Prostate gland (tissue), 2 donors: Measurements from ENCODE around the gene ARMC8.

Experiments
- POLR2A ChIP-seq: fragments of 450-650 bp; IDR thresholded peaks from one replicate; pipeline ENCODE4 v1.6.1; 2016; ENCODE audit warnings: antibody characterized with exemption, mild to moderate bottlenecking
- POLR2AphosphoS5 ChIP-seq: sonication (generic); formaldehyde crosslinking; IDR thresholded peaks from one replicate; pipeline ENCODE4 v1.6.1; 2017; ENCODE audit warnings: antibody characterized with exemption
- TF ChIP-seq, protein P1 (sequence below), 4 experiments: fragments of 200-600 bp in 2 of 4; fragments of 450-650 bp in 2 of 4; sonication (generic) in 2 of 4; IDR thresholded peaks; 1 replicate in 3 of 4; 2 replicates in 1 of 4; pipeline ENCODE4 v1.5.1; 2016 to 2019; ENCODE audit warnings: antibody characterized with exemption in 4 of 4, mild to moderate bottlenecking in 2 of 4, moderate library complexity in 2 of 4

DNA sequence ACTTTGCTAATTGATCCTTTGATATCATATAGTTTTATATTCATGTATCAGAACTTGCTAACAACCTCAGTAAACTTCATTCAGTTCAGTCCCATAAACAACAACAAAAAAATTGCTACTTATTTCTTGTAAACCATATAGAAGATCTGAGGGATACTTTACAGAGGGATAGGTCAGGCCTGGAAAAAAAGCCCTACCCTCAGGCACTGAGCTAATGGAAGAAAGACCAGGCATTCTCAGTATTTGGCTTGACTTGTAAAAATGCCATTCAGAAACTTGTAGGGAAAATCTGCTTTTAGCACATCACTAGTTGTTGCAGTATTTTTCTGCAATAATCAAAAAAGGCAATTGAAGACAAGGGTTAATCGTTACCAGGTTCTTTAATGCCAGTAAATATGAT, 33.1 kb downstream of the ARMC8 start:
- TF ChIP-seq, protein P1, sequence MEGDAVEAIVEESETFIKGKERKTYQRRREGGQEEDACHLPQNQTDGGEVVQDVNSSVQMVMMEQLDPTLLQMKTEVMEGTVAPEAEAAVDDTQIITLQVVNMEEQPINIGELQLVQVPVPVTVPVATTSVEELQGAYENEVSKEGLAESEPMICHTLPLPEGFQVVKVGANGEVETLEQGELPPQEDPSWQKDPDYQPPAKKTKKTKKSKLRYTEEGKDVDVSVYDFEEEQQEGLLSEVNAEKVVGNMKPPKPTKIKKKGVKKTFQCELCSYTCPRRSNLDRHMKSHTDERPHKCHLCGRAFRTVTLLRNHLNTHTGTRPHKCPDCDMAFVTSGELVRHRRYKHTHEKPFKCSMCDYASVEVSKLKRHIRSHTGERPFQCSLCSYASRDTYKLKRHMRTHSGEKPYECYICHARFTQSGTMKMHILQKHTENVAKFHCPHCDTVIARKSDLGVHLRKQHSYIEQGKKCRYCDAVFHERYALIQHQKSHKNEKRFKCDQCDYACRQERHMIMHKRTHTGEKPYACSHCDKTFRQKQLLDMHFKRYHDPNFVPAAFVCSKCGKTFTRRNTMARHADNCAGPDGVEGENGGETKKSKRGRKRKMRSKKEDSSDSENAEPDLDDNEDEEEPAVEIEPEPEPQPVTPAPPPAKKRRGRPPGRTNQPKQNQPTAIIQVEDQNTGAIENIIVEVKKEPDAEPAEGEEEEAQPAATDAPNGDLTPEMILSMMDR (IDR thresholded peaks at IDR 0.05), result no peak
- TF ChIP-seq POLR2A (no peak), POLR2AphosphoS5 (no peak)
